HepG2 (cell line): ENCODE results near the gene TMEM266. TPM values are rescaled to one million over a fixed set of nuclear protein-coding genes. Genes with fewer than 3 reads are reported as not detected.

Source experiments
- ATAC-seq: fragments of 200-7000 bp; cut with Tn5 transposase; 3 replicates; pipeline ENCODE4 v1.9.1; 2020; ENCODE audit warnings: mild to moderate bottlenecking, moderate library complexity
- Bru-seq: library from RNA; stranded (reverse); fragments of 400-500 nt; gene quantifications from one replicate; lab custom pipeline; 2021; lab: Mats Ljungman, UMichigan
- BruChase-seq, 2 experiments: library from RNA; stranded (reverse); fragments of 400-500 nt; gene quantifications; one replicate each; lab custom pipeline; 2021; lab: Mats Ljungman, UMichigan
- BruUV-seq: library from RNA; stranded (reverse); fragments of 400-500 nt; replicated peaks from 2 replicates; lab custom pipeline; 2021; lab: Mats Ljungman, UMichigan
- CTCF ChIA-PET: fragments of 300-600 bp; formaldehyde crosslinking; extraction: SDS; loops from one replicate; lab custom pipeline; 2021; ENCODE audit warnings: low total read pairs, inconsistent platforms, low intra/inter-chr PET ratio; lab: Yijun Ruan, JAX
- POLR2A ChIA-PET: fragments of 350-600 bp; sonication (Branson Sonifier 250); formaldehyde crosslinking; loops from one replicate; lab custom pipeline; 2020; ENCODE audit warnings: antibody characterized with exemption, inconsistent platforms; lab: Yijun Ruan, JAX
- DNase-seq: peaks from one replicate; pipeline ENCODE4 v3.0.0-alpha.2; 2015; ENCODE audit warnings: low spot score
- FAIRE-seq: peaks from 3 replicates; lab custom pipeline; 2011; peaks lifted over from hg19 to GRCh38; lab: Jason Lieb, UNC
- H2AFZ ChIP-seq: one replicate; pipeline ENCODE4 v1.6.1; 2011; ENCODE audit warnings: low read length, inconsistent platforms
- H3K27ac ChIP-seq: fragments of 300-600 bp; 3 replicates; pipeline ENCODE4 v1.8.0; 2011; ENCODE audit warnings: mixed run types, mild to moderate bottlenecking, mixed read lengths, low read length, inconsistent platforms; ENCODE audit not compliant: insufficient read depth; ENCODE audit errors: extremely low read length
- H3K27me3 ChIP-seq, 2 experiments: fragments of 200-600 bp in 1 of 2; 2 replicates in 1 of 2; 3 replicates in 1 of 2; pipeline versions ENCODE4 v1.6.0 to v1.8.0; 2011; ENCODE audit warnings: low read length in 2 of 2, mild to moderate bottlenecking in 2 of 2, moderate library complexity in 2 of 2, inconsistent platforms in 1 of 2; ENCODE audit not compliant: insufficient read depth in 2 of 2, control insufficient read depth in 1 of 2
- H3K36me3 ChIP-seq, 2 experiments: fragments of 200-600 bp in 1 of 2; replicated peaks in 1 of 2; 2 replicates in 1 of 2; 3 replicates in 1 of 2; pipeline versions ENCODE4 v1.5.1 to v1.8.0; 2011; ENCODE audit warnings: low read length in 2 of 2, inconsistent platforms in 1 of 2; ENCODE audit not compliant: insufficient read depth in 2 of 2, control insufficient read depth in 1 of 2
- H3K4me1 ChIP-seq: 2 replicates; pipeline ENCODE4 v1.5.1; 2012; ENCODE audit warnings: low read length, inconsistent platforms; ENCODE audit not compliant: insufficient read depth
- H3K4me2 ChIP-seq: 2 replicates; pipeline ENCODE4 v1.6.0; 2011; ENCODE audit warnings: low read depth, low read length, inconsistent platforms
- H3K4me3 ChIP-seq, 3 experiments: fragments of 200-600 bp in 1 of 3; sonication (generic), shearing (Covaris generic) in 1 of 3; replicated peaks in 1 of 3; 2 replicates each; pipeline ENCODE4 v1.5.1; 2011 to 2016; ENCODE audit warnings: low read length in 3 of 3, inconsistent platforms in 2 of 3, low read depth in 2 of 3, mild to moderate bottlenecking in 2 of 3, control low read depth in 1 of 3, mixed read lengths in 1 of 3; ENCODE audit not compliant: insufficient read depth in 1 of 3
- H3K79me2 ChIP-seq: one replicate; pipeline ENCODE4 v1.6.1; 2011; ENCODE audit warnings: low read length, inconsistent platforms; ENCODE audit not compliant: insufficient read depth
- H3K9ac ChIP-seq: 2 replicates; pipeline ENCODE4 v1.6.0; 2011; ENCODE audit warnings: mild to moderate bottlenecking, low read depth, low read length, inconsistent platforms; ENCODE audit not compliant: insufficient read depth
- H3K9me3 ChIP-seq: 2 replicates; pipeline ENCODE4 v1.5.1; 2012; ENCODE audit warnings: mild to moderate bottlenecking, low read length
- H4K20me1 ChIP-seq: 2 replicates; pipeline ENCODE4 v1.6.0; 2011; ENCODE audit warnings: inconsistent platforms, mild to moderate bottlenecking, low read length, moderate library complexity; ENCODE audit not compliant: insufficient read depth
- ELF1 ChIP-seq: sonication (generic); formaldehyde crosslinking; IDR thresholded peaks from 2 replicates; pipeline ENCODE4 v1.4.0; 2020; ENCODE audit warnings: missing genetic modification reagents
- FOXO4 ChIP-seq: sonication (generic); formaldehyde crosslinking; conservative IDR thresholded peaks from 2 replicates; pipeline ENCODE4 v1.8.1; 2023; ENCODE audit warnings: missing genetic modification reagents
- MAX ChIP-seq: IDR thresholded peaks from 2 replicates; pipeline ENCODE4 v1.6.1; 2012; ENCODE audit warnings: inconsistent platforms
- REPIN1 ChIP-seq: sonication (generic); formaldehyde crosslinking; IDR thresholded peaks from 2 replicates; pipeline ENCODE4 v1.8.0; 2022; ENCODE audit warnings: missing genetic modification reagents, low read depth, mild to moderate bottlenecking, borderline replicate concordance
- ZNF687 ChIP-seq: sonication (generic); formaldehyde crosslinking; IDR thresholded peaks from 2 replicates; pipeline ENCODE4 v1.5.1; 2020; ENCODE audit warnings: mild to moderate bottlenecking, missing genetic modification reagents, moderate library complexity
- WGBS: methylation state at CpG from one replicate; pipeline ENCODE4 v1.1.6; 2017; ENCODE audit warnings: low lambda C conversion rate; 5-methylcytosine and 5-hydroxymethylcytosine counted together
- in situ Hi-C: cut with HindIII; loops from 2 replicates; pipeline ENCODE4 v1.10.0; 2017; ENCODE audit warnings: low pct_unique_long_range_greater_than_20kb; ENCODE audit not compliant: extremely low pct_ligation_motif_present
- intact Hi-C: fragments of 100-400 bp; cut with micrococcal nuclease; formaldehyde crosslinking; loops from one replicate; pipeline ENCODE4 v1.10.0; 2022; ENCODE audit not compliant: unreplicated experiment
- long read RNA-seq, 2 experiments: library from RNA in 1 of 2; library from polyadenylated mRNA in 1 of 2; stranded (forward) in 1 of 2; unstranded in 1 of 2; transcript quantifications; one replicate each; pipeline ENCODE4 v2.0.0, GENCODE V29; 2019 to 2022
- polyA minus RNA-seq, 3 experiments: library from RNA; depleted of rRNA, polyadenylated mRNA; stranded (reverse); fragments of >200 nt; gene quantifications; 2 replicates each; pipeline ENCODE4 v1.2.3, GENCODE V29; 2011; ENCODE audit warnings: low replicate concordance in 1 of 3
- polyA plus RNA-seq, 8 experiments: library from polyadenylated mRNA; depleted of rRNA in 3 of 8; stranded (reverse) in 7 of 8; unstranded in 1 of 8; fragments of >200 nt; fragmentation: Illumina TruSeq in 4 of 8; extraction: Trizol in 4 of 8; gene quantifications; 2 replicates each; pipeline versions ENCODE4 v1.2.1 to v1.2.3, GENCODE V29; 2011 to 2016; ENCODE audit warnings: low read depth in 4 of 8, missing spikeins in 1 of 8, mixed read lengths in 1 of 8; ENCODE audit not compliant: insufficient read depth in 1 of 8
- total RNA-seq, 5 experiments: library from RNA; depleted of rRNA; stranded (reverse); fragments of >200 nt; fragmentation: Illumina TruSeq; extraction: Trizol; gene quantifications; 2 replicates each; pipeline ENCODE4 v1.2.3, GENCODE V29; 2016; ENCODE audit warnings: low read depth in 1 of 5

TMEM266 gene
- total RNA-seq (2016; rRNA removed; fragmentation: Illumina TruSeq; extraction: Trizol), result 0.04 and 0.07 TPM in 2 replicates
- 0.18 and 0.20 TPM in 2 replicates for total RNA-seq (2016; cell fraction: cytosol; rRNA removed; fragmentation: Illumina TruSeq; extraction: Trizol; ENCODE audit: low read depth)
- total RNA-seq (2016; cell fraction: insoluble cytoplasmic fraction; rRNA removed; fragmentation: Illumina TruSeq; extraction: Trizol), result 0.07 and 0.09 TPM in 2 replicates
- 0.09 and 0.14 TPM in 2 replicates for total RNA-seq (2016; cell fraction: membrane; rRNA removed; fragmentation: Illumina TruSeq; extraction: Trizol)
- not detected in 2 replicates for total RNA-seq (2016; cell fraction: nucleus; rRNA removed; fragmentation: Illumina TruSeq; extraction: Trizol)
- polyA plus RNA-seq (2011; rRNA removed), result 0.03 TPM in 1 of 2 replicates, not detected in the other
- polyA plus RNA-seq (2011; cell fraction: cytosol; rRNA removed), result 0.06 and 0.07 TPM in 2 replicates
- not detected in 2 replicates for polyA plus RNA-seq (2011; cell fraction: nucleus; rRNA removed)
- polyA plus RNA-seq (2012), result 0.36 and 0.43 TPM in 2 replicates
- 0.09 TPM in 1 of 2 replicates, not detected in the other for polyA plus RNA-seq (2016; cell fraction: cytosol; fragmentation: Illumina TruSeq; extraction: Trizol; ENCODE audit: low read depth)
- polyA plus RNA-seq (2016; cell fraction: insoluble cytoplasmic fraction; fragmentation: Illumina TruSeq; extraction: Trizol; ENCODE audit: low read depth), result not detected in 2 replicates
- 0.08 and 0.11 TPM in 2 replicates for polyA plus RNA-seq (2016; cell fraction: membrane; fragmentation: Illumina TruSeq; extraction: Trizol; ENCODE audit: low read depth)
- polyA plus RNA-seq (2016; cell fraction: nucleus; fragmentation: Illumina TruSeq; extraction: Trizol; ENCODE audit: insufficient read depth, low read depth), result not detected in 2 replicates
- 0.68 TPM in 1 of 2 replicates, not detected in the other for polyA minus RNA-seq (2011; rRNA and poly(A)+ RNA removed; ENCODE audit: low replicate concordance)
- not detected in 2 replicates for polyA minus RNA-seq (2011; cell fraction: cytosol; rRNA and poly(A)+ RNA removed)
- not detected in 2 replicates for polyA minus RNA-seq (2011; cell fraction: nucleus; rRNA and poly(A)+ RNA removed)
- Bru-seq, nascent RNA, result percentile 7 among the genes with signal in this experiment
- percentile 11 among the genes with signal in this experiment for BruChase-seq, experiment 1, labeled RNA remaining after a 6-hour chase
- percentile 16 among the genes with signal in this experiment for BruChase-seq, experiment 2, labeled RNA remaining after a 2-hour chase
- long read RNA-seq, experiment 1, result 0 reads
- long read RNA-seq, experiment 2, partial matches to known transcripts, result 0 of 1 reads
- long read RNA-seq, experiment 2, other reads (novel, unspliced or antisense), result 1 of 1 reads

GRCh38 chr15:76059320-76060117 lies at the start of gene TMEM266:
TMEM266 (plus strand) TSS chr15:76059985; CDS start chr15:76134264, 74,279 bp downstream.
- peak within 1 kb of the TSS; percentile 58 to 77 (median 66) for H3K4me3 ChIP-seq
- ChIA-PET CTCF (interaction anchor here (0.6 to 5.1 kb wide), 2 partner anchors 54 to 80 kb away, joined by 3 to 71 read pairs; no protein-coding TSS in a partner anchor), POLR2A (no interaction called here)
- peaks cover 13% of the 10 kb centered on the region for H3K4me1 ChIP-seq
- H3K27ac ChIP-seq, result no peak within 1 kb of the TSS
- no peaks in the 10 kb centered on the region for H3K9me3 ChIP-seq
- H4K20me1 ChIP-seq, result no peaks in the 10 kb centered on the region
- H3K4me2 ChIP-seq, result peak within 1 kb of the TSS; percentile 84
- in situ Hi-C loops, result loop anchor here (5.0 kb wide), 1 partner anchor 78 kb away; no protein-coding TSS in a partner anchor
- 0% methylated on average over 9 of the region's 107 CpGs for WGBS
- no peak within 1 kb of the TSS for H2AFZ ChIP-seq
- ATAC-seq (peak; percentile 83), DNase-seq (no peak), FAIRE-seq (no peak)
- no TSS peak for BruUV-seq
- no peak within 1 kb of the TSS for H3K9ac ChIP-seq
- H3K27me3 ChIP-seq, result peaks cover 0 to 34% of the 10 kb centered on the region in 2 experiments; a peak in 3 of 5 replicates
- intact Hi-C loops, result no loop called here
- no peaks in the 10 kb centered on the region for H3K36me3 ChIP-seq
- no peaks in the 10 kb centered on the region for H3K79me2 ChIP-seq
- TF ChIP-seq ELF1 (CRISPR knock-in tag), result no peak
- 0 out of 2 replicates have a peak, but pooled peaks have one; percentile 19 for TF ChIP-seq MAX
- no peak for TF ChIP-seq FOXO4
- peak; percentile 18; the same call in 1 of the 2 replicates for TF ChIP-seq ZNF687
- TF ChIP-seq REPIN1 (CRISPR knock-in tag), result no peak
